GM06990 (cell line): ENCODE results near the gene ARL5C.

Experiments
- DNase-seq: peaks from one replicate; pipeline ENCODE4 v3.0.0-alpha.2; 2011; ENCODE audit not compliant: insufficient read length; ENCODE audit errors: extremely low read depth
- H3K27me3 ChIP-seq: replicated peaks from 2 replicates; pipeline ENCODE4 v1.6.0; 2011; ENCODE audit warnings: low read length; ENCODE audit not compliant: control insufficient read depth, insufficient read depth
- H3K36me3 ChIP-seq: 2 replicates; pipeline ENCODE4 v1.5.1; 2011; ENCODE audit warnings: low read length; ENCODE audit not compliant: control insufficient read depth, insufficient read depth
- H3K4me3 ChIP-seq: replicated peaks from 2 replicates; pipeline ENCODE4 v1.5.1; 2011; ENCODE audit warnings: low read depth, mild to moderate bottlenecking, control low read depth, low read length
- TF ChIP-seq, protein P1 (sequence below): IDR thresholded peaks from 2 replicates; pipeline ENCODE4 v1.5.1; 2011; ENCODE audit warnings: low read length, control low read depth, mild to moderate bottlenecking, inconsistent platforms; ENCODE audit not compliant: insufficient read depth, poor library complexity, severe bottlenecking

The ARL5C gene

DNA sequence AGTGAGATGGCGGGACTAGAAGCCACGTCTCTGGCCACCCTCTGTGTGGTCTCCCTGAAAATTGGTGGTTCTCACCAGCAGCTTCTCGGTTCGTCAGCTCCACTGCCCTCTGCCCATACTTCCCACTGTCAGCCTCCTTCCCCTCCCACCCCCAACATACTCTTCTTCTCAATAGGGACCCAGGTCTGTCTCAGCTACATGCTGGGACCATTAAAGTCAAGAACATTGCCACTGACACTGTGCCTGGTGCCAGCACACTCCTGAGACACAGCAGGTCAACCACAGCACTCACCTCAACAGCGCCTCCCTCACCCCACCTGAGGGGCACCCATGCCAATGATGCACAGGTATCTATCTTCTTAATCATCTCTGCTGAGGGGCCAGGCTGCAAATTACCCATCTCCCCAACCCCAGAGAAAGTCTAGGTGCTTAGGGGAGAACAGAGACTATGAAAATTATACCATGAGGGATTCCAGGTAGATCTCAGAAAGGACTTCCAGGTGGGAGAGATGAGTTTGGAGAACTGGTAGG lies 15.8 kb downstream of the ARL5C start:
- TF ChIP-seq, protein P1, sequence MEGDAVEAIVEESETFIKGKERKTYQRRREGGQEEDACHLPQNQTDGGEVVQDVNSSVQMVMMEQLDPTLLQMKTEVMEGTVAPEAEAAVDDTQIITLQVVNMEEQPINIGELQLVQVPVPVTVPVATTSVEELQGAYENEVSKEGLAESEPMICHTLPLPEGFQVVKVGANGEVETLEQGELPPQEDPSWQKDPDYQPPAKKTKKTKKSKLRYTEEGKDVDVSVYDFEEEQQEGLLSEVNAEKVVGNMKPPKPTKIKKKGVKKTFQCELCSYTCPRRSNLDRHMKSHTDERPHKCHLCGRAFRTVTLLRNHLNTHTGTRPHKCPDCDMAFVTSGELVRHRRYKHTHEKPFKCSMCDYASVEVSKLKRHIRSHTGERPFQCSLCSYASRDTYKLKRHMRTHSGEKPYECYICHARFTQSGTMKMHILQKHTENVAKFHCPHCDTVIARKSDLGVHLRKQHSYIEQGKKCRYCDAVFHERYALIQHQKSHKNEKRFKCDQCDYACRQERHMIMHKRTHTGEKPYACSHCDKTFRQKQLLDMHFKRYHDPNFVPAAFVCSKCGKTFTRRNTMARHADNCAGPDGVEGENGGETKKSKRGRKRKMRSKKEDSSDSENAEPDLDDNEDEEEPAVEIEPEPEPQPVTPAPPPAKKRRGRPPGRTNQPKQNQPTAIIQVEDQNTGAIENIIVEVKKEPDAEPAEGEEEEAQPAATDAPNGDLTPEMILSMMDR, result no peak
- DNase-seq, result no peak
- Histone ChIP-seq H3K36me3 (no peaks in the 10 kb centered on the region), H3K27me3 (peaks cover 3% of the 10 kb centered on the region), H3K4me3 (no peak overlapping the region)

DNA sequence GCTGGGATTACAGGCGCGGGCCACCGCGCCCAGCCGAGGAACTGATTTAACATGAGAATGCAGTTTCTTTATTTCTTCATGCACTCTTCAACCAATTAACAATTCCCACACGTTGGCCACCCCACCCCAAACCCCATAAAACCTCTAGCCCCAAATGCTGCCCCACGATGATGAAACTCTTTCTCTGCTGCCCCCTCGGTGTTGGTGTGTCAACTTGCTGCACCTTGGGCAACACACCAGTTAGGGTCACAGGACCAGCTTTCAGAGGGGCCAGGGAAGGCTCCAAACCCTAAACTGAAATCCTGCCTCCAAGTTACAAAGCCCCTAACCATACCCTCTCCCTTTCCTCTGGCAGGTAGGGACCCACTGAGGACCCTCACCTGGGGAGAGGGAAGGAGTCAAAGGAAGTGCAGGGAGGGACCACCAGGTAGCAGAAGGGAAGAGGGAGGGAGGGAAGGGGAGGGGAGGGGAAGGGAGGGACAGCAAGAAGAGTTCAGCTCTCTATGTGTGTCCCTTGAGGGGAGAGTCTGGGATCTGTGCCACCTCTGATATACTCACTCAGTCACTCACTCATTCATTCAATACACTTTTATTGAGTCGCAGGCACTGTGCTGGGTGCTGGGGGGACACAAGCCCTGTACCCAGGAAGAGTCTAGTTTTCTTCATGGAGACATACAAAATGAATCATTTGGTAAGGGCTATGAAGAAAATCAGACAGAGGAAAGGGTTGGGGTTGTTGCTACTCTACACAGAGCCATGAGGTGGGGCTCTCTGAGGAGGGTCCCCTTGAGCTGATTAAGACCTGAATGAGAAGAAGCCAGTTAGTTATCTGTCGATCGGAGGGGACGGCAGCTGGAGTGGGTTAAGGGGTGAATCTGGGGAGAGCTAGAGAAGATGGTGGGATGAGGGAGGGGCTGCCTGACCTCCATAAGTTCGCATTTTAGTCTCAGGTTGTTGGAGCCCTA lies 18.5 kb downstream of the ARL5C start:
- H3K27me3 ChIP-seq, result peaks cover 3% of the 10 kb centered on the region
- DNase-seq, result no peak
- no peaks in the 10 kb centered on the region for H3K36me3 ChIP-seq
- TF ChIP-seq, protein P1, result no peak
- H3K4me3 ChIP-seq, result no peak overlapping the region

DNA sequence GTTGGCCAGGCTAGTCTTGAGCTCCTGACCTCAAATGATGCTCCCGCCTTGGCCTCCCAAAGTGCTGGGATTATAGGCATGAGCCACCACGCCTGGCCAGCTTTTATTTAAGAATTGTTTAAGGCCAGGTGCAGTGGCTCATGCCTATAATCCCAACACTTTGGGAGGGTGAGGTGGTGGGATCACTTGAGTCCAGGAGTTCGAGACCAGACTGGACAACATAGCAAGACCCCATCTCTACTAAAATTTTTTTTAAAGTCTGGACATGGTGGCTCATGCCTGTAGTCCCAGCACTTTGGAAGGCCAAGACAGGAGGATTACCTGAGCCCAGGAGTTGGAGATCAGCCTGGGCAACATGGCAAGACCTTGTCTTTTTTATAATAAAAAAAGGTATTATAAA lies 19.7 kb downstream of the ARL5C start:
- Histone ChIP-seq H3K27me3 (peaks cover 3% of the 10 kb centered on the region), H3K4me3 (no peak overlapping the region), H3K36me3 (no peaks in the 10 kb centered on the region)
- TF ChIP-seq, protein P1, result no peak
- DNase-seq, result no peak

DNA sequence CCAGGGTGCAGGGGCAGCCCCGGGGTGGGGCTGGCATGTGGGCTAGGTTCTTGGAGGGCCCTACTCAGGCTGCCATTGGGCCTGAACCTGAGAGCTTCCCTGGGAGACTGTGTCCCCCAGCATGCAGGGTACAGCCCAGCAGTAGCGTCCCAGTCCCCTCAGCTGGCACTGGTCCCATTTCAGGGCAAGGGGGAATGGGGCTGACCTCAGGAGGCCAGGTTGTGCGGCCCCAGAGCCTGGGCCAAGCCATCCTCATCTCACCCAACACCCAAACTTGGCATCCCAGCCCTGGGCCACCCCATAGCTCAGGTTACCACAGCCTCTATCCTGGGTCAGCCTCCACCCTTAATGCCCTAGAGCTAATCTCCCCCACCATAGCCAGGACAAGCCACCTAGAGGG lies 20.8 kb downstream of the ARL5C start:
- TF ChIP-seq, protein P1, result no peak
- Histone ChIP-seq H3K27me3 (peaks cover 1% of the 10 kb centered on the region), H3K36me3 (no peaks in the 10 kb centered on the region), H3K4me3 (no peak overlapping the region)
- no peak for DNase-seq

DNA sequence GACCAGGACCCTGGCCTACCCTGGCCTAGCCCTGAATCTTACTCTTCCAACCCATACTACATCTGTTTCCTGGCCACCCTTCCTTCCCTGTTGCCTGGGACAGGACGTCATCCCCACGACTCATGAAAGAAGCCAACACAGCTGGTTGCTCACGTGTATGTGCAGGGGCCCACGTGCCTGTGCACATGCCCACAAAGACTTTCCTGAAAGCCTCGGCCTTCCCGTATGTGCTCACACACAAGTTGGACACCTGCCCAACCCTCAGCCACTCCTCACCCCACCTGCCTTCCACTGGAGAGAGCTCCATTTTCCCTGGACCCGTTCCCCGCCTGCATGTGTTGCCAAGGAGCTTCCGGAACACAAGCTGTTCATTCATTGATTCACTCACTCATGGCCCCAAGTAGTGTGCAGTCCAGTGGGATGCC lies 21.5 kb downstream of the ARL5C start:
- Histone ChIP-seq H3K36me3 (no peaks in the 10 kb centered on the region), H3K4me3 (no peak overlapping the region), H3K27me3 (peaks cover 1% of the 10 kb centered on the region)
- DNase-seq, result no peak
- TF ChIP-seq, protein P1, result no peak
